Muscle of arm (tissue), 12 donors: ENCODE results near the gene PTGIS. TPM values are rescaled to one million over a fixed set of nuclear protein-coding genes. Genes with fewer than 3 reads are reported as not detected.

Experiments used
- DNase-seq: peaks from one replicate; pipeline ENCODE4 v3.0.0-alpha.2; 2013
- polyA plus RNA-seq, 12 donors: library from polyadenylated mRNA; unstranded; fragments of 120-200 nt; gene quantifications; one replicate each; pipeline ENCODE4 v1.2.1, GENCODE V29; 2013; ENCODE audit not compliant: insufficient read length in 12 of 12

PTGIS gene
- polyA plus RNA-seq, 12 donors: 20.4 to 35.3 (median 26.5) TPM; not detected in 1

DNA sequence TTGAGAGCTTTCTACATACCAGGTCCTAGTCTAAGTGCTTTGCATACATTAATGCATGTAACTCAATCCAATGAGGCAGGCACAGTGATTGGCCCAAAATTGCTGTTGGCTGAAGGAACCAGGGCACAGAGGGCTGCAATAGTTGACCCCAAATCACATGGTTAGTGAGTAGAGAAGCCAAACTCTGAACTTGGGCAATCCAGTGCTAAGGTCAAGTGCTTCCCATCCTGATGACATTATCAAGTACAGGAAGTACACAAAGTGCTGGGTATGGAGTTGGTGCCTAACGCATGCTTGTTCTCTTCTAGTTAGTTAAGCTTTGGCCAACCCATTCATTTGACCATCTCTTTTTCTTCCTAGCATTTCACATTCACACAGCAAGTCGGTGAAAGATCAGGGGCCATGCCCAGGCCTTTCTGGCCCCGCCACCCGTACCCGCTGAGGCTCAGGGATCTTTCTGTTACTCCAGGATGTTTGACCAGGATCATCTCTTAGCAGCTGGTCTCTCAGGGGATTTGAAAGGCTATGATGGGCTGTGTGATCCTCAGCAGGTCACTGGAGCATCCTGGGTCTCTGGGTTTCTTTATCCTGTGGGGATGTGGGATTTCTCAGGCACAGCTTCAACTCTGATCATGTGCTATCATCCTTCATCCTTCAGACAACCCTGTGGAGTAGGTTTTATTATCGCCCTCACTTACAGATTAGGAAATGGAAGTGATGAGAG, 92.5 kb downstream of the PTGIS start:
- DNase-seq: no peak

- no peak for DNase-seq
Observed at GRCh38 chr20:49471397-49471796, 96.5 kb downstream of the PTGIS start.

DNA sequence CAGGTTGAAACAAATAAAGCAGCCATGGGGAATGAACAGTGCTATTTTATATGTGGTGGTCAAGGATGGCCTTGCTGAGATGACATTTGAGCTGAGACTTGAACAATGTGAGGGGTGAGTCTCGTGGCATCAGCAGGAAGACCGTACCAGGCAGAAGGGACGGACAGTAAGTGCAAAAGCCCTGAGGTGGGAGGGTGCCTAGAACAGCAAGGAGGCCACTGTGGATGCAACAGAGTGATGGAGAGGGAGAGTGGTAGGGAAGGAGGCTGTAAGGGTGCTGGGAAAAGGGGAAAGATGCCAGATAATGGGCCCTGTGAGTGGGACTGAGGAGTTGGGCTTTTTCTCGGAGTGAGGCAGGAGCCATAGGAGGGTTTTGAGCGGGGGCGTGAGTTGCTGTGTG, 97.0 kb downstream of the PTGIS start:
- DNase-seq: no peak

- DNase-seq: no peak
Observed at GRCh38 chr20:49469060-49469459, 98.9 kb downstream of the PTGIS start.

DNA sequence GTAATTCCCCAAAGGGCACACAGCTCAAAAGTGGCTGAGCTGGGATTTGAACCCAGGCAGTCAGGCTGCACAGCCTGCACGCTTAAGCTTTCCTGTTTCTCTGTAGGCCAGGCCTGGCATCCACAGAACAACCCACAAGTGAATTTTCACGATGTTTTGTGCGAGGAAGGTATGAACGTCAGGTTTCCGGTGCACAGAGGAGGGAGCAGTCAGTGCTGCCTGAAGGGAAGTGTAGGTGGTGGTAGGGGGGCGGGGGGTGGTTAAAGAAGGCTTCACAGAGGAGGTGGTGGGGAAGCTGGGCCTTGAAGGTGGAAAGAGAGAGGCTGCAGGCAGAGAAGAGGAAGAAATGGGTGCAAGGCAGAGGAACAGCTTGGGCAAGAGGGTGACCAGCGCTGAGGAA, 99.5 kb downstream of the PTGIS start:
- no peak for DNase-seq

- no peak for DNase-seq
Observed at GRCh38 chr20:49466114-49466912, 101.6 kb downstream of the PTGIS start.

GRCh38 chr20:49464556-49464955, 103.4 kb downstream of the PTGIS start:
- no peak for DNase-seq

DNA sequence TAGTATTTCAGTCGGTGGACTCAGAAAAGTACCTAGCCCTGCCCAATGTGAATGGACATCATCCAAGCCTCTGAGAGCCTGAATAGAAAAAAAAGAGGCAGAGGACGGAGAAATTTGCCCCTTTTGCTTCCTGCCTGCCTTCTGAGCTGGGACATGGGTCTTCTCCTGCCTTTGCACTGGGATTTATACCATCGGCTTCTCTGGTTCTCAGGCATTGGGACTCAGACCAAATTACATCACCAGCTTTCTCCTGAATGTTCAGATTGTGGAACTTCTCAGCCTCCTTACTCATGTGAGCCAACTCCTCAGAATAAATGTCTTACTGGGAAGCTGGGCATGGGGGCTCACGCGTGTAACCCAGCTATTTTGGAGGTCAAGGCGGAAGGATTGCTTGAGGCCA, 105.3 kb downstream of the PTGIS start:
- no peak for DNase-seq

GRCh38 chr20:49461894-49462620, 105.9 kb downstream of the PTGIS start:
- DNase-seq: no peak

- no peak for DNase-seq
Observed at GRCh38 chr20:49460916-49461315, 107.0 kb downstream of the PTGIS start.

DNA sequence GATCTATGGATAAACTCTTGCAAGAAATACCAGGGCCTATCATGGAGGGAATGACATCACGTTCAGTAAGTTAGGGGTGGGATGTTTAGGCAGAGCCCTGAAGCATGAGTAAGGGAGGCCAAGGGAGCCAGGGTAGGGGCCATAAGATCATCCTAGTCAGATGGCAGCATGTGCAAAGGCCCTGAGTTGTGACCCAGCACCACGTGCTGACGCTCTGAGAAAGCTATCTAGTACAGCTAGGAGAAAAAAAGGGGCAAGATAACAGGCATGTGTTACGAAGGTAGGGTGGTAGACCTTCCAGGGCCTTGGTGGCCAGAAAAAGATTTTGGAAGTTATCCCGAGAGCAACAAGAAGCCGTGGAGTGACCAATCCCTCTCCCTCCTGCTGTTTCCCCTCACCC, 107.8 kb downstream of the PTGIS start:
- DNase-seq: no peak

DNA sequence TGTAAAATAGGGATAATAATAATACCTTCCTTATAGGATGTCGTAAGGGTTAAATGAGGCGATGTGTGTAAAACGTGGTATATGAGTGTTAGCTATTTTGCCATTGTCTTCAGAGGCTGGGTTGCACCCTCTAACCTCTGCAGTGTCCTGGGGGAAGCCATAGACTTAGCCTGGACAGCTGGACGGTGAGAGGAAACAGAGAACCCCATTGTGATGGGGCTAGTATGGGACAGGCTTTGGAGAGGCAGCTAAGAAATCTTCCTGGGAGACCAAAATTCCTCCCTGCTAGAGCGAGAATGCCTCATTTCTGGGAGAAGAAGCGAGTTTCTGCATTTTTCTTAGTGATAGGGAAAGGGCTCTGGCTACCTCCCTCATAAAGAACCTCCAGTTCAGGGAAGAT, 108.3 kb downstream of the PTGIS start:
- DNase-seq: no peak

- DNase-seq: no peak
Observed at GRCh38 chr20:49457444-49457843, 110.5 kb downstream of the PTGIS start.

- no peak for DNase-seq
Observed at GRCh38 chr20:49456646-49457045, 111.3 kb downstream of the PTGIS start.

- DNase-seq: no peak
Observed at GRCh38 chr20:49455691-49456090, 112.2 kb downstream of the PTGIS start.

Other genes with a start within 250 kb of the PTGIS start
- gene KCNB1, start 85.5 kb downstream of the PTGIS start, polyA plus RNA-seq: 10 to 100 TPM in 4 of 12 donors, 1 to 10 TPM in 7, not detected in 1; 4.3 to 13.6 (median 9.8) TPM
- gene B4GALT5, start 145.7 kb upstream of the PTGIS start, polyA plus RNA-seq: 100 to 1,000 TPM in 1 of 12 donors, 10 to 100 TPM in 11; 30.5 to 148 (median 36.2) TPM
- gene SLC9A8, start 244.7 kb upstream of the PTGIS start, polyA plus RNA-seq: 1 to 10 TPM in 11 of 12 donors, not detected in 1; 3.9 to 7.5 (median 5.6) TPM